GM21447 (cell line): ENCODE data around the gene RAD21L1.

Experiments
- ATAC-seq: cut with Tn5 transposase; IDR thresholded peaks from one replicate; pipeline ENCODE4 v1.9.1; 2021; ENCODE audit not compliant: unreplicated experiment

Gene RAD21L1

DNA sequence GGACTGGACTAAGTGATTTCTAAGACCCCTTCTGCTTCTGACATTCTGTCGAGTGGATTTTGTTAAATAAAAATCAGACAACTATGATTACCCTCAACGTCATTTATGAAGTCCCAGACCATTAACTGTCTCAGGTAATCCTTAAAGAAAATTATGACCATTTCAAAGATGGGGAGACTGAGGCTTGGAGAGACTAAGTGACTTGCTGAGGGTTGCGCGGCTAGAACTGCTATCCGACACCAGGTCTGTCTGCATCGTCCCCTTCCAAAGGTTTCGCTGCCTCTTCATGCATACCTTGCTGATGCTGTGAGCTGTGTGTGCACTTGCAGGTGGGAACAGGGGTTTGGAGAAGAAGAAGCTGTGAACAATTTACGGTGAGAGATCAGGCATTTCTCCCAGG lies 43.4 kb downstream of the RAD21L1 start:
- no peak for ATAC-seq

DNA sequence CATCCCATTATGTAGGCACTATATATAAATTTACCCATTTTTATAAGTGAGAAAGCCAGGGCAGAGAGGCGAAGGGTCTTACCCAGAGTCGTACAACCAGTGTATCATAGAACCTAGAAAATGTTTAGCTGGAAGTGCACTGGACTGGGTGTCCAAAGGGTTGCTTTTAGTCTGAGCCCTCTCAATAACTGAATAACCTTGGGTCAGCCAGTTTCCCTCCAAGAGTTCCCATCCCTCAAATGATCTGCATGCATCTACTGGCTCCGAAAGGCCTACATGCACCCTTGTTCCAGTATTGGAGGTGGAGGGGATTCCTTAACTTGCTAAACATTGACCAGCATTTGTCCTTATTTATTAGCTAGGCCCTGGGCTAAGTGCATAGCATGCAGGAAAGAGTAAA lies 44.0 kb downstream of the RAD21L1 start:
- no peak for ATAC-seq

DNA sequence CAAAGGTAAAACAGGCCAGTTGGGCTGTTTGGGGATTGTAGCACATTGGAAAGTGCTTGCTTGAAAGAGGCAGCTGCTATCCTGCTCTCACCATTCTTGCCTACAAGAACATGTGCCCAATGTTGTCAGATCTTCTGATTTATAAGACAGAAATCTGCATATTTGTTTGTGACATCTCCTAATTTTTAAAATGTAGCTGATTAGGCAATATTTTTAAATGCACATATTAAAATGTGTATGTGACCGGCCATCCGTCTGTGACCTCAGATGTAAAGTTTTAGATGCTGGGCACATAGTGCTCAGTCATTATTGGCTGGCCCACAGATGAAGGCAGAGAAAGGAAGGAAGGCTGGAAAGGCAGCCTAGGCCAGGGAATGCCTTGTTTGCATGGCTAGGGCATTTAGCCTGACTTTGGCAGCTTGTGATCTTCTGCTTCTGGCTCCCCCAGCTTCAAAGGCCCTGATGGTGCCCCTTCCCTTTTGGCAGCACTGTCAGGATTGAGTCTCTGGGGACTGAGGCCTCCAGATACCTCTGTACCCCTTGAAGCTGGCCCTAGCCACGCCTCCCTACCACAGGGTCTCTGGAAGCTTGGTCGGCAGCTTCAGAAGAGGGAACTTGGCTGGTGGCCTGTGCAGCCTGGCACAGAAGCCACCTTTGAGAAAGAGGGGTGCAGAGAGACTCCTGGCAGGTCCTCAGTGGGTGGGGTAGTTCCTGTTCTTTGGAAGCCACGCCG lies 46.7 kb downstream of the RAD21L1 start:
- no peak for ATAC-seq

DNA sequence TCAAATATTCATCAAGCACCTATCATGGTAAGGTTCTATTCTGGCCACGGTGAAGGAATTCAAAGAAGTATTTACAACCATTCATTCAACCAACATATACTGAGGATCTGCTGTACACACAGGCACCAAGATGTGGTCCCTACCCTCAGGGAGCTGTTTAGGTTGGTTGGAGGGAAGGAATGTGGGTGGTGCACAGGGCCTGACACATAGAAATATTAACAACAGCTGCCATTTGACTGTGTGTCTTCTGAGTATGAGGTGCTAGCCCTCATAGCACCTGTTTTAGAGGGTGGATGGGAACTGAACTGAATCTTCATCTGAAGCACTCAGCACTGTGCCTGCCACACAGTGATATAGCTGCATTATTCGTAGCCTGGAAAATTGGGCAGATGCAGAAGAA lies 47.5 kb downstream of the RAD21L1 start:
- ATAC-seq: no peak

DNA sequence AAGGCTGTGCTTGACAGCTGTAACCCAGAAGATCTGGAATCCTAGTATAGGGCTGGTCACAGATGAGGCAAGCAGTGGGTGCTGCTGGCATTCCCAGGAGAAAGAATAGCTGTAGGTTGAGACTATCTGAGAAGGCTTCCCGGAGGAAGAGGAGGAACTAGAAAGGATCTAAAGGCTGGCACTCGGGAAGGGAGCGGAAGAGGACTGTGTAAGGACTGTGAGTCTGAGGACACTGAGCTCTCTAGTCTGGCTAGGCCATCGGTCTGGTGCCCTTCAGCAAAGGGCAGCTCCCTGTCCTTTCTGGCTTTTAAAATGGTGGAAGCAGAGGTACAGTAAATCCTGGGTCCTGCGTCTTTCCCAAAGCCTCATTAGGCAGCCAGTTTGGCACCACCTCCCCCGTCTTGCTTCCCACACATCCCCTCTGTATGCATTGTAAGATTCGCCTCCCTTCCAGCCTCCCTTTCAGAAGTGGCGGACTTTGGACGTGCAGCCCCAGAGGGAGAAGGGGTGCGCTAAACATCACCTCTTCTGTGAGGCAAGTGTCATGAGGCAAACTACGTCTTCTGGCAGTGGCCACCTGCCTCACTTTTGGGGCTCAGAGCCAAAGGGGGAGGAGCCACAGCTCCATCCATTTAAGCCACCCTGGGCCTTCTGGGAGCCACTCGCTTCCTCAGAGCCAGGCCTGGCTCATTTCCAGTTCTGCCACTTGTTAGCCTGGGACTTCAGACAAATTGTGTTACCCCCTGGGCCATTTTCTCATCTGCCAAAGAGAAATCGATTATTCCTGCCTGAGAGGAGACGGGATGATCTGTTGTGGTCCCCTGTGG lies 48.9 kb downstream of the RAD21L1 start:
- ATAC-seq: no peak

DNA sequence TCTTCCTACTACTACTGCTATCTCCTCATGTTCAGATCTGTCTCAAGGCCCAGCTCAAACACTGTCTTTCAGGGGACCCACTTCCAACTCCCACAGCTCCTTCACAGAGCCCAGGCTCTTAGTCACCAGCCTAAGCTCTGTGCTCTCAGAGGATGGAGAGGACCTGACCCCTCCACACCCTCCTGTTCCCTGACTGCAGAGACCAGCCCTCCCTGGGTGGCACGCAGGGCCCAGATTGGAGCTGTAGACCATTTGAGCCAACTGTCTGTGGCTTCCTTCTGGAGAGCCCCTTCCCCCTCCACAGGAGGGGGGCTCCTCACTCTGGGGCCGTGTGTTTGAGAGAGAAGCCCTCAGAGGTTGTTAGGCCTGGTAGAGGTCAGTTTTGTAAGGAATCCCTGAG lies 50.1 kb downstream of the RAD21L1 start:
- ATAC-seq: no peak

DNA sequence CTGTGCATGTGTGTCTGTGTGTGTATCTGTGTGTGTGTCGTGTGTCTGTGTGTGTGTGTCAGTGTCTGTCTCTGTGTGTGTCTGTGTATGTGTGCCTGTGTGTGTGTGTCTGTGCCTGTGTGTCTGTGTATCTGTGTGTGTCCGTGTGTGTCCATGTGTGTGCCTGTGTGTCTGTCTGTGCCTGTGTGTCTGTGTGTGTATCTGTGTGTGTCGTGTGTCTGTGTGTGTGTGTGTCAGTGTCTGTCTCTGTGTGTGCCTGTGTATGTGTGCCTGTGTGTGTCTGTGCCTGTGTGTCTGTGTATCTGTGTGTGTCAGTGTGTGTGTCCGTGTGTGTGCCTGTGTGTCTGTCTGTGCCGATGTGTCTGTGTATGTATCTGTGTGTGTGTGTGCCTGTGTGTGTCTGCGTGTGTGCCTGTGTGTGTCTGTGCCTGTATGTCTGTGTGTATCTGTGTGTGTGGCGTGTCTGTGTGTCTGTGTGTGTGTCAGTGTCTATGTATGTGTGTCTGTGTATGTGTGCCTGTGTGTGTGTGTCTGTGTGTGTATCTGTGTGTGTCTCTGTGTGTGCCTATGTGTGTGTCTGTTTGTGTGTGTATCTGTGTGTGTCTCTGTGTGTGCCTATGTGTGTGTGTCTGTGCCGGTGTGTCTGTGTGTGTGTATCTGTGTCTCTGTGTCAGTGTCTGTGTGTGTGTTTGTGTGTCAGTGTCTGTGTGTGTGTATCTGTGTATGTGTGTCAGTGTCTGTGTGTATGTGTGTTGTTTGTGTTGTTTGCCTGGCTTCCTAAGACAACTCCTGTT lies 51.9 kb downstream of the RAD21L1 start:
- no peak for ATAC-seq

DNA sequence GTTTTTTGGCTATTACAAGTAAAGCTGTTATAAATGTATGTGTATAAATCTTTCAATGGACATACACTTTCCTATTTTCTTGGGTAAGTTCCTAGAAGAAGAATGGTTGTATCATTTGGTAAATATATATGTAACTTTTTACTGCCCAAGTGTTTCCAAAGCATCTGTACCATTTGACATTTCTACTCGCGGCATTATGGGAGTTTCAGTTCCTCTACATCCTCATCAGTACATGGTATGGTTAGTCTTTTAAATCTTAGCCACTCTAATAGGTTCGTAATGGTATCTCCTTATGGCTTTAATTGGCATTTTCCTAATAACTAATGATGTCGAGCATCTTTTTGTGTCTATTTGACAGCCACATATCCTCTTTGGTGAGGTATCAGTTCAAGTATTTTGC lies 53.1 kb downstream of the RAD21L1 start:
- no peak for ATAC-seq

DNA sequence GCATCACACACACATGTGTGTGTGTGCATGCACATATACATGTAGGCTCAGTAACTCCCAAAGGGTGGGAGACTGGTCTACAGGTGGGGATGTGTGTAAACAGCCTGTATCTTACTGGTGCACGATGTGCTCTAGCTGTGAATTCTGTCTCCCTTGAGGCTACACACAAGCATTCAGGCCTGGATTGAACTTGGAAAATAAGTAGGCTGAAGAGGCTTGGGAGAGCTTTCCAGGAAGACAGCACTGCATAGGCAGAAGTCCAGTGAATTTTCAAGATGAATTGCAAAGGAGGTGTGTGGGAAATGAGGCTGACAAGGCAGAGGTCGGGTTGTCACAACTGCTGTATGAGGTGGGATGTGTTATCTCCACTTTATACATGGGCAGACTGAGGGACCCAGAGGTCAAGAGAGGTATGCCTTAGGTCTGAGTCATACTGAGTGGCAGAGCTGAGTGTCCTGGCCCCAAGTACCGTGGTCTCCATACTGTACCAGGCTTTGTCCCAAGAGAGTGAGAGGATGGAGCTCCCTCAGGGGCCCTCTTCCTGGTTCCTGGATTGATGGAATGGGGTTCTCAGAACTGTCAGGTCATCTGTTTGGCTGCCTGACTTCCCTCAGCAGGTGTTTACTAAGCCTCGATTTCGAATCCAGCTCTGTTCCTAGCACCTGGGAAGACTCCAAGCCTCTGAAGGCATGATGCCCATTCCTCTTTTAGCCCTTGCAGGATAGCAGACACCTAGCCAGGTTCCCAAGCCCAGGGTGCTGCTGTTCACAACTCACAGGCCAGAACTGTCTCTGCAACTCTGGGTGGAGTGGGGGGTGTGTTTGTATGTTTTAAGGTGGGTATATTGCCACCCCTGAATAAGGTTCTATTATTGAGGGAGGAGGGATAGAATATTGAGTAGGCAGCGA lies 54.6 kb downstream of the RAD21L1 start:
- ATAC-seq: no peak

DNA sequence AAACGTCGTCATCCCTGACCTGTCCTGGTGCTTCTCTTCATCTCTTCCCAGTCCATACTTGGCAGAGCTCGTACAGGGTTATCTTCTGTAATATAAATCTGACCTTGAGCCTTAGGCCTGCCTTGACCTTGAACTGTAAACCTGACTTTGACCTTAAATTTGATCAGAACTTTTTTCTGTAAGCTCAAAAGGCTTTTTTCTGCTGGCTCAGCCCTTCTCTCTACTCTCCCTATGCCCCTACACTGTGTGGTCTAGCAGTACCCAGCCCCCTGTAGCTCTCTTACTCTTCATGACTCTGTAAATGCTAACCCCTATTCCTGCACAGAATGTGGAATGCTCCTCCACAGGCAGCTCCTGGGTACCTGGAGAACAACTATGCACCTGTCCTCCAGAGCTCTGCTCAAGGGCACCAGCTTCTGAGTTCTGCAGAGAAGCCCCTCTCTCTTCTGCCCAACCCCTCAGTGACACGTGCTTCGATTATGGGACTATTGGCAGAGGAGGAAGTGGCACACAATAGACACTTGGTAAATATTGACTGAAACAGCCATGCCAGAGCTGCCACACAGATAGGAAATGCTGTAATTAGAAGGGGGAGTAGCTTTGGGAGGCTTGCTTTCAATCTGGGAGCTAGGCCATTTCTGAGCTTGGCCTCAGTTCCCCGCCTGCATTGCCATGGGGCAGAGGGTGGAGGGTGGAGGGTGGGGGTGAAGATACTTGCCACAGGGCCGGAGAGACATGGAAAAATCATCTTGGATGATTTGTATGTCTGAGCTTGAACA lies 55.6 kb downstream of the RAD21L1 start:
- no peak for ATAC-seq

DNA sequence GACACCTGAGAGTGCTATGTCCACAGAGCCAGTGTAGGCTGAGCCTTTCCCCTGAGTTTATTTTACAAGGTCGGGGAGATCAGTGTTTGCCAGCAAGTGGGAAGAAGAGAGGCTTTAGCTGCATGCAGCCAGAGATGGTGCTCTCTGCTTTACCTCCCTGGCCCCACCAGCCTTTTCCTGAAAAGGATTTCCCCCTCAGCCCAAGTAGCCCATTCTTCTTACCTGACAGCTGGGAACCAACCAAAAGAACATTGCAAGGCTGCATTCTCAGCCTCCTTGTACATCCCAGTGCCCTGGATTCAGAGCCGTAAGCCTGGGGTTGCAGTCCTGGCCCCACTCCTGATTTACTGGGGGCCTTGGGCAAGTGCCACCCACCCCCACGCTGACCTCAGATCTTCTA lies 57.1 kb downstream of the RAD21L1 start:
- no peak for ATAC-seq

DNA sequence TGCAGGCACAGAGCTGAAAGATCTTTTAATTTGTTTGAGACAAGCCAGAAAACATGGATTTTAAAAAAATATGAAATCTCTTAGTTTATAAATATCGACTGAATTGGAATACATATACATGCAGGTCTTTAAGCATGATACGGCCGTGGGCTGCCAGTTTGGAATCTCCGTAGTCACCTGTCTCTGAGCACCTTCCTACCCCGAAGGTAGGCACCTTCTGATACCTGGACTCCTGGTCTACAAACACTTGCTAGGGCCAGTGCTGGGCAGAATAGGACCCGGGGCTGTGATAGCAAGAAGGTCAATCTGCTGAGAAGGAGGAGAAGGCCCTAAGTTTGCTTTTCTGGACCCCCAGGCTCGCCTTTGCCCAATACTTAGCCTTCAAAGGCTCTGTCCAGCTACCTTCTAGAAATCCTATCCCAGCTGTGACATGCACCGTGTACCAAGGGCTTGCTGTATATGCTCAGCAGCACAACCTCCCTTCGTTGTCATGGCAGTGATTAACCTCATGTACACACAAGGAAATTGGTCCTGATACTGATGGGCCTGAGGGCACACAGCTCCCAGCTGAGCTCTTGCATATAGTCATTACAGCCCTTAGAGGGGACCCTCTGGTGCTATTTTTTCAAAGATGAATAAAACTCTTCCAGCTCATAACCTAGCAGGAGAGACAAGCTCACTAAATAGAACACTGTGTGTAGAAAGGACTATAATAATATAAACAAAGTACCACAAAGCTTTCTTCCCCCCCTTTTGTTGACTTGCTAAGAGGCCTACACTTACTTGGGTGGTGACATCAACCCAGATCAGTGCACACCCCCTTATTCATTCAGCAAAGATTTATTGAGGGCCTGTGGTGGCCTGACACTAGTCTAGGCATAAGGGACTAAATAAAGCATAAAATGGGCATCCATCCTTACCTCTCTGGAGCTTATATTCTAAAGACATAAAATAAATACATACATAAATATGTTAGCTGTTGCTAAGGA lies 58.0 kb downstream of the RAD21L1 start:
- no peak for ATAC-seq

DNA sequence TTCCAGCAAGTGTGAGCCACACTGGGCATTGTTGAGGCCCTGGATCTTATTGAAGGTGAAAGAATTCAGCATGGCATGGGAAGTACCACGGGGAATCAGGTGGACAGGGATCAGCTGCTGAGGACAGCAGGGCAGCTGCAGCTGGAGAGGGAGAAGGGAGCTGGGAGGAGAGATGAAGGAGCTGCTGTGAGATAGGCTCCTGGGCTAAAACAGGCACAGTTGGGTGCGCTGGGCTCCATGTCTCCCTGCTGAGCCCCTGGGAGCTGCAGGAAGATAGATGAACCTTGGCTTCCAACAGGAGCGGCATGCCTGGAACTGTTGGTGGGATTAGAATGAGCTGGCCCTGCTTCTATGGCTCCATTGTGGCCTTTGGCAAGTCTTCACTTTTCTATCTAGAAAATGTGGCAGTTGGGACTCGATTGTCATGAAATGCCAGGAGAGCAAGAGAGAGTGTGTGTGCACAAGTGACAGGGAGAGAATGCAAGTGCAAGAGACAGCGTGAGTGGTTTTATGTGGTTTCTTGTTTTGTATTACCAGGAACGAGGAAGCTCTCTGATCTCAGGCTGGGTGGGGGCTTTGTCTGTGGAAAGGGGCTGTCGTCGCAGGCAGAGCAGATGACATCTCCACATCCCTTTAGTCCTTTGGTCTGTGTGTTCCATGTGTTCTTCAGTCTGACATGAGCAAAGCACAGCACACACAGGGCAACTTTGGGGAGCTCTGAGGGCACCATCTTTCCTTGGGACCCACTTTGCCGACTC lies 60.6 kb downstream of the RAD21L1 start:
- no peak for ATAC-seq

DNA sequence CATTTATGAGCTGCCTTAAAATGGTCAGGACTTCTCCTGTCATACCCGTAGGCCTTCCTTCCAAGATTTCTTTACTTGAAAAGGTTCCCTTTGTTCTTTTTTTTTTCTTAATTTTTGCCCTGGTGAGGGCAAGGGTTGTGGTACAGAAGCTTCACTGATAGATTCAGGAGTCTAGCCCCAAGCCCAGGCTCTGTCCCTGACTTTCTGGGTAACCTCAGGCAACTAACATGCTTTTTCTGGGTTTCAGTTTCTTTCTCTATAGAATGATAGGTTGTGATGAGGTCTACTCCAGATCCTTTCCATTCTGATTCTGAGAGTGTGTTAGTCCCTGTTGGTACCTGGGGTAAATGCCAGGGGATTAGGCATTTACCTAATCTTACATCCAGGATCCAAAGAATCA lies 61.5 kb downstream of the RAD21L1 start:
- no peak for ATAC-seq

DNA sequence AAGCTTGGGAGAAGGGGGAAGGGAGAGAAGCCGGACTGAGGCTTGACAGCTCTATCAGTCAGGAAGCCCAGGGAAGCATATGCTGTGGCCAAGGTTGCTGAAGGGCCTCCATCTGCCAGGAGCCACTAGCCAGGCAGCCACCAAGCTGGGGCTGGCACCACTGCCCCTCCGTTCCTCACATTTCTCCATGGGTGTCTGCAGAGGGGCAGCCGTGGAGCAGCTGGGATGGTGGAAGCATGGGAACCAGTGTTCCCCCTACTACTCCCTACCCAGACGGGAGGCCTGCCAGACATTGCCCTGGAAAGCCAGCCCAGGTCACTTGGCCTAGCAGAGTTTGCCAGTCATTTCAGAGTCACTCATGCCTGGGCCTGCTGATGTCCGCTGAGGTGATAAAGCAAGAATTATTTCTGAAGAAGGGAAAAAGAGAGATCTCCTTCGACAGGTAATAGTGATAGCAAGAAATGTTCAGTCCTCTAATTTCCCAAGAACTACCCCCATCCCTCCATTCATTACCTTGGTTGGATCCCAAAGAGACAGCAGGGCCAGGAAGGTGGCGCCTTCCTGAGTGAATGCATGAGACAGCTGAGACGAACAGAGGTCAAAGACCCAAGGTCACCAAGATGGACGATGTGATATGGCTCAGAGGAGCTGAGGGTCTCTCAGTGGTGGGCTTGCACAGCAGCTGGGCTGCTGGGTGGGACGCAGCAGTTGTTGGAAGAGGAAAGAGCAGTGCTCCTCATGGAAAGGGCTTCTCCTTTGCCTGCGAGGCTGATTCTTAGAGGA lies 62.1 kb downstream of the RAD21L1 start:
- no peak for ATAC-seq

DNA sequence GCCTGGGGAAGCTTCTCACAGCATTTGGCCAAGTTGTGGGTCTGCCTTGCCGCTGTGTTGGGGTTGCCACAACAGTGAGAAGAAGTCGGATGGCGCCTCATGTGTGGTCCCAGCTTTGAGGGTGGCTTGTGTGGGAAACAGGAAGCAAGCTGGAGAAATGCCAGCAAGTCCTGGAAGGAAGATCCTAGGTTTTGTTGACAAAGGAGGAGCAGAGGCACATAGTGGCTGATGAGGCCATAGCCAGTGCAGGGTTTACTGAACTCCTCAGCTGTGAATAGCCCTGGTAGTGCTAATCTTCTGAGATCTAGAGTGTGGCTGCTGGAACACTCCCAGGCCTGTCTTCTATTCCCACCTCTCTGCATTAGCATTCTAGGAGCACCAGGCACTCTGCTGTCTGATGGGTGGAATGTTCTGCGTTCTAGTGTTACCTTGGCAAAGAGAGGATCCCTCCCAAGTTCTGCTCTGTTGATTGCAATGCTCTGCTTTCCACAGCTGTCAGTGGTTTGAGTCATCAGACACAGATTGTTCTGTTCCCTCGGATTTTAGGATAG lies 65.4 kb downstream of the RAD21L1 start:
- ATAC-seq: no peak

DNA sequence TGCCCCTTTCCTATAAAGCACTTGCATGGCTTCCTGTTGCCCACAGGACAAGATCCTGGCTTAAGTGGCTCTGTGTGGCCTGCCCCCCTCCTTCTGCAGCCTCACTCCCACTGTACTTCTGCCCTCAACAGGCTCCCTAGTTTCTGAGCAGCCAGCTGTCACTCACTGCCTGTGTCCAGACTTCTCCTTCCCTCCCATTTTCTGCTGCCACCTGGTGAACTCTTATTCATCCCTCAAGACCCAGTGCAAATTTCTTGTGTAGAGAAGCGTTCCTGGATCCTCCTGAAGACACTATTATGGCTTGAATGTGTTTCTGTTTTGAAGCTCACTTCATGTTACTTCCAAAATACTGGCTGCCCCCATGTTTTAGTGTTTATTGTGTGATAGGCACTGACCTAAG lies 66.8 kb downstream of the RAD21L1 start:
- no peak for ATAC-seq
